GM19239 (cell line): ENCODE measurements around the gene GPC5.
"Not testable (repeated sequence)": the region's sequence is repeated elsewhere in the genome, so short reads cannot be mapped to it uniquely, and the experiment has no call there.

Experiments used
- DNase-seq: peaks from one replicate; pipeline ENCODE4 v3.0.0; 2011; ENCODE audit warnings: low spot score; ENCODE audit not compliant: insufficient read length
- FAIRE-seq: peaks from 2 replicates; lab custom pipeline; 2011; peaks lifted over from hg19 to GRCh38; lab: Jason Lieb, UNC

The GPC5 gene

DNA sequence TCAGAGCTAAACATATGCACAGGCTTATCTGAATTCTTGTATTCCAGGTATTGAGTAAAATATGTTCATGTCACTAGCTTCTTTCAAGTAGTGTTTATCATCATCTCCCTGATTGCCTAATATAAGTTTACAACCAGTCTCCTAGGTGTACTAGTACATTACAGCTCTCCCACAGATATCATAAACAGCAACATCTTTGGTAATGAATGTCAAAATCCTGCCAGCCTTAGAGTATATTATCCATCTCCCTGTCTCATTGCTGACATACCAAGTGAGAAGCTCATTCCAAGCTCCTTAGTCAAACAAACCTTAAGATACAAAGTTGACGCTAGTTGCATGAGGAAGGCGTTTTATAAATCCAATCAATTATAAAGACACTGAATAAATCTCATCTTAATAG lies 1139.0 kb downstream of the GPC5 start:
- FAIRE-seq (no peak), DNase-seq (no peak)

DNA sequence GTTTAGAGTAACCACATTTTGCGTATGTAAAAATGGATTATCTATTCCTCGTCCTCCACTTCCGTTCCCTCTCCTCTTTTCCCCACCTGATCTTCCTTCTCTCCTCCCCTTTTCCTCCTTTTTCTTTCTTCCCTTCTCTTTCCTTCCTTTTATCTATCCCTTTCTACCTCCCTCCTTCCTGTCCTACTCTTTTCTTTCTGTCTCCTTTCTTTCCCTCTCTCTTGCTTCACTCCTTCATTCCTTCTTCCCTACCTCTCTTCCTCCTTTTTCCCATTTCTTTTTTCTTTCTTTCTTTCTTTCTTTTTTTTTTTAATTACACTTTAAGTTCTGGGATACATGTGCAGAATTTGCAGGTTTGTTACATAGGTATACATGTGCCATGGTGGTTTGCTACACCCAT lies 1139.7 kb downstream of the GPC5 start:
- no peak for FAIRE-seq
- no peak for DNase-seq

DNA sequence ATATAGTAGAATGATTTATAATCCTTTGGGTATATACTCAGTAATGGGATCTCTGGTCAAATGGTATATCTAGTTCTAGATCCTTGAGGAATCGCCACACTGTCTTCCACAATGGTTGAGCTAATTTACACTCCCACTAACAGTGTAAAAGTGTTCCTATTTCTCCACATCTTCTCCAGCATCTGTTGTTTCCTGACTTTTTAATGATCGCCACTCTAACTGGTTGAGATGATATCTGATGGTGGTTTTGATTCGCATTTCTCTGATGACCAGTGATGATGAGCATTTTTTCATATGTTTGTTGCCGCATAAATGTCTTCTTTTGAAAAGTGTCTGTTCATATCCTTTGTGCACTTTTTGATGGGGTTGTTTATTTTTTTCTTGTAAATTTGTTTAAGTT lies 1140.7 kb downstream of the GPC5 start:
- not testable (repeated sequence) for FAIRE-seq, DNase-seq

DNA sequence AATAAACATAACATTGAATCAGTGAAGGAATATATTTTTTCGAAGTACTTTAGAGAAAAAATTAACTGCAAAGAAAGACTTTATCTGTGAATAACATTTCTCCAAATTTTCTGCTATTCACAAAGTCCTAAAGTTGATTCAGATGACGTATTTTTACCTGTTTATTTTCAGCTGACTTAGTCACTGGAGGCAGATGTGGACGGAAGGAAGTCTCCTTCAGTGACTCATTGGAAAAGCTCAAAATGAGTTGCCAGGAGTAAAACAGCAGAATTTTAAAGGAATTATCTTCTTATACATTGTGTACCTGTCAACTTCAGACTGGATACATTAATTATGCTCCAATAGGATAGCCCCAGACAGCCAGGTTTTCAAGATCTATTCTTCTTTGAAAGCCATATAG lies 1148.8 kb downstream of the GPC5 start:
- FAIRE-seq (no peak), DNase-seq (no peak)

GRCh38 chr13:92549276-92549675 lies 1150.9 kb downstream of the GPC5 start:
- DNase-seq (no peak), FAIRE-seq (no peak)

GRCh38 chr13:92553470-92554114 lies 1155.2 kb downstream of the GPC5 start:
- DNase-seq (no peak), FAIRE-seq (no peak)

DNA sequence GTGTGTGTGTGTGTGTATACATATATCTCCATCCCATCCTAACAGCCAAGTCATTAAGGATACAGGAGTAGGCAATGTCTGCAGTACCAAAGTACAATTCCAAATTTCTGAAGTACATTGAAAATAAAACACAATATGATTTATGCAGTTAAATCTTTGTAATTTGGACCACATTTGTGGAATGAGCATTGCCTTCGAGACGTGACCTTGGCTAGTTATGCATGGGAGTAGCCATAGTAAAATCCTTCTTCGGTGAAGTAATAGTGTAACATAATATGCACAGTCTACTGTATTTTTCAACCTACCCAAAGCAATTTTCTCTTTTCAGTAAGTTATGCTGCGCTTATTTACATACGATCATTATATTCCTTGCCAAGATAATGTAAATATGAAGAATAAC lies 1162.5 kb downstream of the GPC5 start:
- no peak for FAIRE-seq
- DNase-seq = no peak

- DNase-seq (no peak), FAIRE-seq (no peak)
Observed at GRCh38 chr13:92564942-92565341, 1166.5 kb downstream of the GPC5 start.

GRCh38 chr13:92566767-92567166 lies 1168.3 kb downstream of the GPC5 start:
- no peak for DNase-seq
- FAIRE-seq = no peak

DNA sequence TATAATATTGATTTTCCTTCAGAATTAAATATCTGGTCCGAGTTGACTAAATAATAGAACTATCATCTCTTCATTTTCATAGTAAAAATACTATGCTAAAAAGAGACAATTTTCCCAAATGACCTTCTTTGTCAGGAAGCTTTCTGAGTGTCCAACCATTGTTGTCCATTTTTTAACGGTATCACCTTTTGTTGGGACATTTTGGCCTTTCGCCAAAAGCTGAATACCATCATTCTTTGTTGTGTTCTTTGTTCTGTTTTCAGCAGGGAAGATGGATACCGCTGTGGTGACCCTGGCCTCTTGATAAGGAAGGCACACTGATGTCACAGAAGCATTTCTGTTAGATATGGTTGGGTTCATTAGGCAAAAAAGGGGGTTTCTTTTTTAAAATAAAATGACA lies 1173.8 kb downstream of the GPC5 start:
- FAIRE-seq = no peak

GRCh38 chr13:92573467-92574057 lies 1175.1 kb downstream of the GPC5 start:
- FAIRE-seq (no peak), DNase-seq (no peak)

More for the DNA sequence above, 1173.8 kb downstream of the GPC5 start:
- no peak for DNase-seq

- no peak for FAIRE-seq
- DNase-seq = no peak
Observed at GRCh38 chr13:92574499-92574898, 1176.1 kb downstream of the GPC5 start.

GRCh38 chr13:92575777-92576176 lies 1177.4 kb downstream of the GPC5 start:
- DNase-seq = no peak
- FAIRE-seq = no peak

GRCh38 chr13:92578358-92578757 lies 1179.9 kb downstream of the GPC5 start:
- DNase-seq (no peak), FAIRE-seq (no peak)

GRCh38 chr13:92589955-92590354 lies 1191.5 kb downstream of the GPC5 start:
- FAIRE-seq = no peak

DNA sequence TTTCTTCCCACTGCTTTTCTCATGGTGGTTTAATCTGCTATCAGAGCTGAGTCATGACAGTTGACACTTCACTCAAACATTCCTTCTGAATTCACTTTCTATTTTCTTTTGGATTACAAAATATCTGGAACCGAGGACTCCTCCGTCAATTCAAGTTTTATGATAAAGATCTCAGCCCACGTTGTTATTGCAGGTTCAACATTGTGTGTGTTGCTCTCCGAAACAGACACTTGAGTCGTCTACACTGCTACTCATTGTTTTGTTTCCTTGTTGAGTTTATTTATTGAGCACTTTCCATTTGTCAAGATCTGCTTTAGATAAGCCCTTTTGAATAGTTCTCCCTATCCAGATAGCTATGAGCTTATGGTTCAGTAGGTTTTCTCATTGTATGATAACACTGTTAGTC lies 1192.1 kb downstream of the GPC5 start:
- DNase-seq = no peak
- FAIRE-seq = no peak

More at GRCh38 chr13:92589955-92590354, 1191.5 kb downstream of the GPC5 start:
- no peak for DNase-seq

DNA sequence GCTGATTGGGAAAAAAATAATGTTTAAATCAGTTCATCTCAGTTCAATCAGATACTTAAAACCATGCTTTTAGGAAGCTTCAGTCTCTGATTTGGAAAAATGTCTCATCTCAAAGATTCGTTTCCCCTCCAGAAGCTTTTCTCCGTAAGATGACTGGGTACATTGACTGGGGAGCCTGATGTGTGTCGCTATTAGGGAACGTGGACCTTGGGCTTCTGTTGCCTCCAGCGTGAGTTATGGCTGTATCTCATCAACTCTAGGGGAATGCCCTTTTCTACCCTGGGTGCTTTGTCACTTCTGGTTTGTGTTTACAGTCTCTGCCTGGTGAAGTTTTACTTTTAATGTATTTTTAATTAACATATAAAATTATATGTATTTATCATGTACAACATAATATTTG lies 1192.7 kb downstream of the GPC5 start:
- DNase-seq (no peak), FAIRE-seq (no peak)

GRCh38 chr13:92592757-92593156 lies 1194.3 kb downstream of the GPC5 start:
- DNase-seq (no peak), FAIRE-seq (no peak)

DNA sequence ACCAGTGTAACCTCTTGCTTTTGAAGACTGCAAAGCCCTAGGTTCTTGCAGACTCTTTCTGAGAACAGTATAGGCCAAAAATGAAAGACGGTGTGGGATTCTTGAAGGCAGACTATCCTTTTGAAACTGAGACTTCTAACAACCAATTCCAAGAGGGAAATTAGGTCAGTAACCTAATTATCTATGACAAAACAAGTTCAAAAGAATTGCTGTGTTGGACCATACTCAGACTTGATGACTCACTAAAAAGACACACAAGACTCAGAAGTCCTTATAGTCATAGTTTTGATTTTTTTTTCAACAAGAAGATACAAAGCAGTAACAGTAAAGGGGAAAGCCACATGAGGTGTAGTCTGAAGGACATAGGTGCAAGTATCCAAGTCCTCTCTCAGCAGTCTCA lies 1204.1 kb downstream of the GPC5 start:
- FAIRE-seq (no peak), DNase-seq (no peak)

DNA sequence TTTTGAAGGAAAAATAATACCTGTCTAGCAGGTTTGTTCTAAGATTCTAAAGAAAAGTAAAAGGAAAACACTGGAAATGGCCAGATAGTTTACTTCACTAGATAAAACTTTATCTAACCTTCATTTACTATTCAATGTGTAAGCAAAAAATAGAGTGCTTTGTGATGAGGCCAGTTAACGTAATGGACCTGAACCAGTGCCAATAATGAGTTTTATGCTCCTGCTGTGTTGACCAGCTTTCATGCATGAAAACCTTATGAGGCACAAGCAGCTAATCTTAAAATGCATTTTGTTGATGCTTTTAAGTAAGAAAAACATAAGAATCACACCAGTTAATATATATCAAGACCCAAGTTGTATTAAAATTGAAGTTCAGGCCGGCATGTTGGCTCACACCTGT lies 1211.0 kb downstream of the GPC5 start:
- FAIRE-seq (no peak), DNase-seq (no peak)

GRCh38 chr13:92612892-92613291 lies 1214.5 kb downstream of the GPC5 start:
- FAIRE-seq (no peak), DNase-seq (no peak)

GRCh38 chr13:92613921-92614320 lies 1215.5 kb downstream of the GPC5 start:
- FAIRE-seq (no peak), DNase-seq (no peak)
